ENCODE results near the gene TMC5. TPM values are rescaled to one million over a fixed set of nuclear protein-coding genes. Genes with fewer than 3 reads are reported as not detected.

Gene TMC5
- total RNA-seq: under 0.01 TPM in 1 of 2 replicates, not detected in the other

GRCh38 chr16:19417640-19418039, at the start of gene TMC5:
TMC5 (plus strand) TSS chr16:19417883; CDS start chr16:19440039, 22,156 bp downstream.

GRCh38 chr16:19521471-19522396, 104.1 kb downstream of the TMC5 start, which contains the start of gene GDE1:
GDE1 (minus strand) TSS chr16:19522098; CDS start chr16:19521964, 134 bp downstream.

DNA sequence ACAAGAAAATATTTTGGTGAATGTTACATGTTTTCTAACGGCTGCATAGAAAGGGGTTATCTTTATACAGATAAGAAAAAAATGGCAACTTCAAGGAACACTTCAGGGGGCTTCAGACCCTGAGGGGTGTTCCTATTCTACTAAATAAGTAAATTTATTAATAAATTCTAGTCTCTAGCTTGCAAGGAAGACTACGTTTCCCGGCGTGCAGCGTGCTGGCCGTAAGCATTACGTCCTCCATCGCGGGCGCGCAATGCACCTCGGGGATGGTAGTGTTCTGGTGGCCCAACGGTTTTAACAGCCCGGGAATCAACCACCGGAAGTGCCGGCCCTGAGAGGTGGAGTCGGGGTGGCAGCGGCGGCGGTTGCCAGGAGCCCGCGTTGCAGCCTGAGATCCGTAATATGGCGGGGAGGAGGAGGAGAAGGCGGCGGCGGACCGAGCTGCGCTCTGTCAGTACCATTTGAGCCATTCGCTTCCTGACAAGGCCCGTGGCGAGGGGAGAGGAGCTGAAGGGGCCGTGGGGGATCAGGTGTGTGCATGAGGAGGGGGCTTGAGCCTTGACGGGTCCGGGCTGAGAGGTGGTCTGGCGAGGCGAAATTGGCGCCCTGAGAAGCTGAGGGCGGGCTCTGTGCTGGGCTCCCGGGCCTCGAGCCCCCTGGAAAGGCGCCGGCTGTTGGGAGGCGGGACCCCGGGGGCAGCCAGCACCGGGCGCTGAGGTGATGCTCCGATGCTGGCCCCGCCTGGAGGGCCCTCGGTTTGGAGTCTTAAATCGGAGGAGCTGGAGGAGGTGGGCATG, 106.1 kb downstream of the TMC5 start, which contains the start of gene CCP110:
CCP110 (plus strand) TSS at position 384 of the 797 bp plus-strand sequence. CDS start 3,940 bp downstream, outside the sequence.

Other genes starting within 250 kb of the TMC5 start
- gene SYT17, start 249.6 kb upstream of the TMC5 start, total RNA-seq: 10.4 and 20.4 TPM in 2 replicates
- gene CLEC19A, start 132.2 kb upstream of the TMC5 start, total RNA-seq: under 0.01 and 0.54 TPM in 2 replicates
- gene GDE1, start 104.2 kb downstream of the TMC5 start, total RNA-seq: 63.6 and 80.3 TPM in 2 replicates
- 7.2 and 15.3 TPM in 2 replicates for gene CCP110, start 106.1 kb downstream of the TMC5 start, total RNA-seq
- 57.8 and 71.8 TPM in 2 replicates for gene VPS35L, start 137.8 kb downstream of the TMC5 start, total RNA-seq